WTC11 (cell line): ENCODE measurements around the gene LYVE1.

Experiments
- CREB1 ChIP-seq: sonication (generic); formaldehyde crosslinking; IDR thresholded peaks from 2 replicates; pipeline ENCODE4 v1.8.0; 2023; ENCODE audit warnings: mild to moderate bottlenecking, missing genetic modification reagents
- CREM ChIP-seq: sonication (generic); formaldehyde crosslinking; IDR thresholded peaks from 2 replicates; pipeline ENCODE4 v1.8.1; 2022; ENCODE audit warnings: mild to moderate bottlenecking, missing genetic modification reagents, moderate library complexity
- CTCF ChIP-seq: fragments of 200-600 bp; IDR thresholded peaks from 2 replicates; pipeline ENCODE4 v1.8.0; 2022; ENCODE audit warnings: antibody characterized with exemption
- E2F1 ChIP-seq: sonication (generic); formaldehyde crosslinking; IDR thresholded peaks from 2 replicates; pipeline ENCODE4 v1.8.0; 2022; ENCODE audit warnings: mild to moderate bottlenecking, missing genetic modification reagents
- E2F4 ChIP-seq: sonication (generic); formaldehyde crosslinking; IDR thresholded peaks from 2 replicates; pipeline ENCODE4 v1.8.1; 2022; ENCODE audit warnings: low read depth, mild to moderate bottlenecking, moderate library complexity, missing genetic modification reagents, borderline replicate concordance
- ESRRA ChIP-seq: sonication (generic); formaldehyde crosslinking; IDR thresholded peaks from 2 replicates; pipeline ENCODE4 v1.8.1; 2022; ENCODE audit warnings: mild to moderate bottlenecking, missing genetic modification reagents, borderline replicate concordance
- HMGXB4 ChIP-seq: sonication (generic); formaldehyde crosslinking; IDR thresholded peaks from 2 replicates; pipeline ENCODE4 v1.8.1; 2023; ENCODE audit warnings: mild to moderate bottlenecking, moderate library complexity, missing genetic modification reagents
- SMAD3 ChIP-seq: sonication (generic); formaldehyde crosslinking; IDR thresholded peaks from 2 replicates; pipeline ENCODE4 v1.8.0; 2022; ENCODE audit warnings: missing genetic modification reagents, mild to moderate bottlenecking, borderline replicate concordance
- USF2 ChIP-seq: sonication (generic); formaldehyde crosslinking; IDR thresholded peaks from 2 replicates; pipeline ENCODE4 v1.8.1; 2023; ENCODE audit warnings: mild to moderate bottlenecking, missing genetic modification reagents, moderate library complexity
- ZNF121 ChIP-seq: sonication (generic); formaldehyde crosslinking; IDR thresholded peaks from 2 replicates; pipeline ENCODE4 v1.8.0; 2023; ENCODE audit warnings: missing genetic modification reagents
- ZNF396 ChIP-seq: fragments of 250-450 bp; sonication (Bioruptor Pico); IDR thresholded peaks from 2 replicates; pipeline ENCODE4 v1.8.0; 2021; ENCODE audit warnings: mild to moderate bottlenecking, moderate library complexity, borderline replicate concordance

GRCh38 chr11:10607462-10608132 lies 39.1 kb upstream of the LYVE1 start:
- TF ChIP-seq ZNF121 (CRISPR knock-in tag) (no peak), ZNF396 (CRISPR knock-in tag) (no peak), CTCF (no peak), ESRRA (CRISPR knock-in tag) (no peak), E2F4 (CRISPR knock-in tag) (no peak), USF2 (no peak), SMAD3 (CRISPR knock-in tag) (no peak), CREB1 (CRISPR knock-in tag) (no peak), CREM (no peak), E2F1 (CRISPR knock-in tag) (no peak), HMGXB4 (no peak)
